A549 (cell line): ENCODE results near the gene IQCE. TPM values are rescaled to one million over a fixed set of nuclear protein-coding genes. Genes with fewer than 3 reads are reported as not detected.

Experiments
- ATAC-seq, 2 experiments: fragments of 200-7000 bp in 1 of 2; fragments of >200 bp in 1 of 2; cut with Nextera tagmentation in 1 of 2; cut with Tn5 transposase in 1 of 2; 3 replicates each; pipeline versions ENCODE4 v1.8.0 to v1.9.1; 2018 to 2020; ENCODE audit warnings: mild to moderate bottlenecking in 1 of 2, moderate library complexity in 1 of 2
- CTCF ChIA-PET: fragments of 300-600 bp; sonication (Branson Sonifier 250); formaldehyde crosslinking; extraction: SDS; loops from one replicate; lab custom pipeline; 2021; ENCODE audit warnings: antibody characterized with exemption, inconsistent platforms; lab: Yijun Ruan, JAX
- POLR2A ChIA-PET: fragments of 350-600 bp; formaldehyde crosslinking; extraction: SDS; loops from one replicate; lab custom pipeline; 2021; ENCODE audit warnings: antibody characterized with exemption, inconsistent platforms; lab: Yijun Ruan, JAX
- DNase-seq, 2 experiments: peaks; one replicate each; pipeline versions ENCODE4 v3.0.0 to v3.0.0-alpha.2; 2011 to 2016; ENCODE audit warnings: low read depth in 1 of 2, low spot score in 1 of 2
- FAIRE-seq: peaks from 2 replicates; lab custom pipeline; 2011; peaks lifted over from hg19 to GRCh38; lab: Jason Lieb, UNC
- H3K27ac ChIP-seq, 2 experiments: fragments of >200 bp; sonication (Bioruptor Twin); formaldehyde crosslinking; 3 replicates each; pipeline ENCODE4 v1.5.1; 2016 to 2017
- H3K4me1 ChIP-seq: fragments of >200 bp; sonication (Bioruptor Twin); formaldehyde crosslinking; 3 replicates; pipeline ENCODE4 v1.6.1; 2016
- H3K4me2 ChIP-seq: fragments of >200 bp; sonication (Bioruptor Twin); formaldehyde crosslinking; 3 replicates; pipeline ENCODE4 v1.6.1; 2016
- H3K4me3 ChIP-seq: fragments of >200 bp; sonication (Bioruptor Twin); formaldehyde crosslinking; 3 replicates; pipeline ENCODE4 v1.5.1; 2016
- H3K9me3 ChIP-seq: fragments of >200 bp; sonication (Bioruptor Twin); formaldehyde crosslinking; 3 replicates; pipeline ENCODE4 v1.6.1; 2016
- ATOH8 ChIP-seq: fragments of 250-450 bp; sonication (Bioruptor Pico); IDR thresholded peaks from 2 replicates; pipeline ENCODE4 v1.5.0; 2020; ENCODE audit warnings: low read depth, mild to moderate bottlenecking, moderate library complexity
- BHLHE40 ChIP-seq: IDR thresholded peaks from 2 replicates; pipeline ENCODE4 v1.6.1; 2012; ENCODE audit warnings: low read depth, low read length, inconsistent platforms
- CEBPB ChIP-seq, 2 experiments: fragments of >200 bp in 1 of 2; sonication (Bioruptor Twin) in 1 of 2; formaldehyde crosslinking in 1 of 2; IDR thresholded peaks; 2 replicates each; pipeline ENCODE4 v1.6.1; 2012 to 2016
- E2F6 ChIP-seq: IDR thresholded peaks from 2 replicates; pipeline ENCODE4 v1.6.1; 2012; ENCODE audit warnings: low read depth, borderline replicate concordance
- ELK1 ChIP-seq: fragments of 150-350 bp; IDR thresholded peaks from 2 replicates; pipeline ENCODE4 v1.6.1; 2014; ENCODE audit warnings: low read depth, mild to moderate bottlenecking, low read length
- ESRRA ChIP-seq: fragments of 150-350 bp; IDR thresholded peaks from 2 replicates; pipeline ENCODE4 v1.6.1; 2014; ENCODE audit warnings: mild to moderate bottlenecking, low read length, borderline replicate concordance
- FOSL2 ChIP-seq, 2 experiments: fragments of 450-650 bp in 1 of 2; fragments of >200 bp in 1 of 2; sonication (Bioruptor Twin) in 1 of 2; formaldehyde crosslinking; IDR thresholded peaks; 2 replicates each; pipeline versions ENCODE4 v1.5.0 to v1.6.1; 2016 to 2020; ENCODE audit warnings: mild to moderate bottlenecking in 1 of 2, moderate library complexity in 1 of 2
- HDAC2 ChIP-seq: fragments of 200-600 bp; sonication (generic); IDR thresholded peaks from 2 replicates; pipeline ENCODE4 v1.6.1; 2016
- HEYL ChIP-seq: fragments of 250-450 bp; sonication (Bioruptor Pico); IDR thresholded peaks from 2 replicates; pipeline ENCODE4 v1.8.0; 2021; ENCODE audit warnings: mild to moderate bottlenecking, moderate library complexity
- HMGXB4 ChIP-seq: fragments of 250-450 bp; sonication (Bioruptor Pico); IDR thresholded peaks from 2 replicates; pipeline ENCODE4 v1.5.0; 2021; ENCODE audit warnings: mild to moderate bottlenecking, moderate library complexity, borderline replicate concordance
- JUNB ChIP-seq: fragments of >200 bp; sonication (Bioruptor Twin); formaldehyde crosslinking; IDR thresholded peaks from 2 replicates; pipeline ENCODE4 v1.6.1; 2016
- KDM1A ChIP-seq: fragments of 200-600 bp; sonication (generic); IDR thresholded peaks from 2 replicates; pipeline ENCODE4 v1.6.1; 2016; ENCODE audit warnings: low read depth, mild to moderate bottlenecking
- NFE2L2 ChIP-seq: fragments of 150-350 bp; conservative IDR thresholded peaks from 2 replicates; pipeline ENCODE4 v1.6.1; 2014; ENCODE audit warnings: low read length
- PBX3 ChIP-seq: IDR thresholded peaks from 2 replicates; pipeline ENCODE4 v1.6.1; 2012
- POLR2A ChIP-seq: IDR thresholded peaks from 2 replicates; pipeline ENCODE4 v1.6.1; 2012; ENCODE audit warnings: mild to moderate bottlenecking, low read length
- REST ChIP-seq: fragments of 200-600 bp; sonication (generic); IDR thresholded peaks from 2 replicates; pipeline ENCODE4 v1.6.1; 2016; ENCODE audit warnings: antibody characterized with exemption, mild to moderate bottlenecking, moderate library complexity
- RFX5 ChIP-seq: fragments of 450-650 bp; IDR thresholded peaks from 2 replicates; pipeline ENCODE4 v1.7.1; 2014; ENCODE audit warnings: antibody characterized with exemption, mild to moderate bottlenecking, moderate library complexity
- RNF2 ChIP-seq: fragments of 200-600 bp; sonication (generic); IDR thresholded peaks from 2 replicates; pipeline ENCODE4 v1.6.1; 2016; ENCODE audit warnings: low read depth, mild to moderate bottlenecking, antibody characterized with exemption, moderate library complexity, borderline replicate concordance
- USF2 ChIP-seq: fragments of 450-650 bp; IDR thresholded peaks from 2 replicates; pipeline ENCODE4 v1.6.1; 2014; ENCODE audit warnings: antibody characterized with exemption
- ZC3H11A ChIP-seq: fragments of 450-650 bp; IDR thresholded peaks from 2 replicates; pipeline ENCODE4 v1.6.1; 2014; ENCODE audit warnings: antibody characterized with exemption, mild to moderate bottlenecking
- WGBS: methylation state at CpG from one replicate; pipeline ENCODE4 v1.1.6; 2017; ENCODE audit errors: missing lambda C conversion rate; 5-methylcytosine and 5-hydroxymethylcytosine counted together
- polyA plus RNA-seq, 4 experiments: library from polyadenylated mRNA; depleted of rRNA in 3 of 4; stranded (reverse); fragments of >200 nt; fragmentation: RNase III in 1 of 4; extraction: RNeasy Plus Mini Kit Qiagen cat#74134 plus additional on column Dnase treatment in 1 of 4; gene quantifications; 2 replicates in 3 of 4; 3 replicates in 1 of 4; pipeline ENCODE4 v1.2.3, GENCODE V29; 2011 to 2017

IQCE gene
- polyA plus RNA-seq, 2 of the 4 experiments (the other 2 are of a cell fraction), result 10.6 to 13.0 TPM

GRCh38 chr7:2634267-2635145 lies 75.7 kb downstream of the IQCE start:
- Histone ChIP-seq H3K4me1 (peaks cover 33% of the 10 kb centered on the region), H3K4me2 (peak overlapping the region; percentile 98), H3K4me3 (peak overlapping the region; percentile 89; the same call in 2 of the 3 replicates), H3K27ac (peak overlapping the region; percentile 84 to 95), H3K9me3 (no peaks in the 10 kb centered on the region)
- CTCF ChIA-PET, result interaction anchor here (1.1 to 2.3 kb wide), 5 partner anchors 36 to 166 kb away, joined by 3 to 10 read pairs (median 3); no protein-coding TSS in a partner anchor
- DNase-seq (no peak), ATAC-seq (no peak; a peak in 1 of 6 replicates), FAIRE-seq (no peak)
- POLR2A ChIA-PET, result no interaction called here
- WGBS, result 95% methylated on average over 10 of the region's 22 CpGs
- TF ChIP-seq KDM1A, result 0 out of 2 replicates have a peak, but pooled peaks have one; percentile 58
- TF ChIP-seq BHLHE40, result no peak

- TF ChIP-seq BHLHE40 (no peak), CEBPB (IDR thresholded peaks at IDR 0.05) (no peak), USF2 (no peak), ZC3H11A (no peak), HEYL (no peak), PBX3 (no peak), REST (no peak), HDAC2 (no peak), E2F6 (no peak), ESRRA (no peak), RNF2 (no peak), NFE2L2 (no peak), HMGXB4 (CRISPR knock-in tag) (no peak), ELK1 (no peak), FOSL2 (IDR thresholded peaks at IDR 0.05) (no peak), FOSL2 (CRISPR knock-in tag; IDR thresholded peaks at IDR 0.05) (no peak), JUNB (no peak), RFX5 (no peak), POLR2A (no peak), ATOH8 (CRISPR knock-in tag) (no peak)
- Histone ChIP-seq H3K4me2 (no peak overlapping the region), H3K4me1 (peaks cover 31% of the 10 kb centered on the region), H3K9me3 (no peaks in the 10 kb centered on the region), H3K4me3 (no peak overlapping the region), H3K27ac (peak overlapping the region in 1 of 2 experiments; percentile 95; a peak in 3 of 6 replicates)
- POLR2A ChIA-PET, result no interaction called here
- WGBS, result 91% methylated on average over 7 of the region's 15 CpGs
- DNase-seq, result no peak
- CTCF ChIA-PET, result interaction anchor here (1.1 to 2.3 kb wide), 2 partner anchors 36 to 68 kb away, joined by 3 to 10 read pairs; no protein-coding TSS in a partner anchor
- no peak for ATAC-seq
- no peak for FAIRE-seq
These were observed 76.4 kb downstream of the IQCE start for GRCh38 chr7:2635148-2635668.
